Endothelial cell of umbilical vein (primary cell): Measurements from ENCODE around the gene COL5A3. TPM values are rescaled to one million over a fixed set of nuclear protein-coding genes. Genes with fewer than 3 reads are reported as not detected.

Source experiments
- BruUV-seq: library from RNA; stranded (reverse); fragments of 400-500 nt; replicated peaks from 2 replicates; lab custom pipeline; 2021; lab: Mats Ljungman, UMichigan
- CTCF ChIA-PET: fragments of 300-600, 350-600 bp; sonication (Branson Sonifier 250); formaldehyde crosslinking; loops from one replicate; lab custom pipeline; 2021; ENCODE audit warnings: antibody characterized with exemption, inconsistent platforms; lab: Charles Lee
- POLR2A ChIA-PET: fragments of 300-600, 350-600 bp; sonication (Branson Sonifier 250); formaldehyde crosslinking; loops from one replicate; lab custom pipeline; 2021; ENCODE audit warnings: antibody characterized with exemption, inconsistent platforms; lab: Charles Lee
- DNase-seq: peaks from one replicate; pipeline ENCODE4 v3.0.0-alpha.2; 2011; ENCODE audit warnings: low read depth, low spot score
- FAIRE-seq: peaks from 2 replicates; lab custom pipeline; 2011; peaks lifted over from hg19 to GRCh38; lab: Jason Lieb, UNC
- H2AFZ ChIP-seq: 2 replicates; pipeline ENCODE4 v1.6.0; 2012; ENCODE audit warnings: low read depth, low read length, control low read depth, inconsistent platforms
- H3K27ac ChIP-seq: 2 replicates; pipeline ENCODE4 v1.5.1; 2011; ENCODE audit warnings: low read depth, mild to moderate bottlenecking, control low read depth, low read length, moderate library complexity; ENCODE audit not compliant: insufficient read depth
- H3K27me3 ChIP-seq, 2 experiments: 2 replicates each; pipeline versions ENCODE4 v1.6.0 to v1.6.1; 2011; ENCODE audit warnings: low read length in 2 of 2, mixed read lengths in 1 of 2; ENCODE audit not compliant: control insufficient read depth in 2 of 2, insufficient read depth in 2 of 2
- H3K36me3 ChIP-seq, 2 experiments: 2 replicates in 1 of 2; 3 replicates in 1 of 2; pipeline ENCODE4 v1.5.1; 2011; ENCODE audit warnings: low read length in 2 of 2, mild to moderate bottlenecking in 1 of 2, moderate library complexity in 1 of 2; ENCODE audit not compliant: control insufficient read depth in 2 of 2, insufficient read depth in 2 of 2; ENCODE audit errors: extremely low read depth in 1 of 2
- H3K4me1 ChIP-seq: 3 replicates; pipeline ENCODE4 v1.5.1; 2011; ENCODE audit warnings: mild to moderate bottlenecking, low read length; ENCODE audit not compliant: control insufficient read depth, insufficient read depth; ENCODE audit errors: extremely low read depth
- H3K4me2 ChIP-seq: 2 replicates; pipeline ENCODE4 v1.6.1; 2011; ENCODE audit warnings: low read length, control low read depth, mixed read lengths; ENCODE audit not compliant: insufficient read depth
- H3K4me3 ChIP-seq, 3 experiments: fragments of 200-600 bp in 1 of 3; sonication (generic), shearing (Covaris generic) in 1 of 3; replicated peaks in 1 of 3; 2 replicates each; pipeline ENCODE4 v1.5.1; 2011 to 2016; ENCODE audit warnings: control low read depth in 3 of 3, low read length in 3 of 3, mild to moderate bottlenecking in 2 of 3, inconsistent platforms in 1 of 3, low read depth in 1 of 3, moderate library complexity in 1 of 3; ENCODE audit not compliant: insufficient read depth in 1 of 3
- H3K79me2 ChIP-seq: 2 replicates; pipeline ENCODE4 v1.6.0; 2012; ENCODE audit warnings: low read length, inconsistent platforms; ENCODE audit not compliant: control insufficient read depth, insufficient read depth
- H3K9ac ChIP-seq: replicated peaks from 2 replicates; pipeline ENCODE3; 2011; ENCODE audit warnings: low read length, control low read depth; ENCODE audit not compliant: insufficient read depth; ENCODE audit errors: extremely low read depth
- H3K9me1 ChIP-seq: replicated peaks from 3 replicates; pipeline ENCODE4 v1.6.0; 2011; ENCODE audit warnings: mild to moderate bottlenecking, low read length; ENCODE audit not compliant: control insufficient read depth, insufficient read depth; ENCODE audit errors: extremely low read depth
- H3K9me3 ChIP-seq: replicated peaks from 2 replicates; pipeline ENCODE4 v1.5.1; 2012; ENCODE audit warnings: low read length, inconsistent platforms; ENCODE audit not compliant: control insufficient read depth, insufficient read depth
- H4K20me1 ChIP-seq: replicated peaks from 2 replicates; pipeline ENCODE3; 2011; ENCODE audit warnings: mild to moderate bottlenecking, low read length; ENCODE audit not compliant: control insufficient read depth, insufficient read depth; ENCODE audit errors: extremely low read depth
- CTCF ChIP-seq, 2 donors: IDR thresholded peaks; 1 replicate in 1 of 2; 2 replicates in 1 of 2; pipeline ENCODE4 v1.5.1; 2011; ENCODE audit warnings: low read length in 2 of 2, mild to moderate bottlenecking in 2 of 2, moderate library complexity in 2 of 2, control low read depth in 1 of 2, inconsistent platforms in 1 of 2, low read depth in 1 of 2; ENCODE audit not compliant: insufficient read depth in 1 of 2; ENCODE audit errors: extremely low read depth in 1 of 2
- EZH2 ChIP-seq: IDR thresholded peaks from 2 replicates; pipeline ENCODE4 v1.6.1; 2012; ENCODE audit warnings: borderline replicate concordance, low read depth, mild to moderate bottlenecking, moderate library complexity, low read length, inconsistent platforms; ENCODE audit not compliant: severe bottlenecking
- FOS ChIP-seq: IDR thresholded peaks from 2 replicates; pipeline ENCODE4 v1.6.1; 2011; ENCODE audit warnings: mild to moderate bottlenecking, low read length, moderate library complexity, borderline replicate concordance; ENCODE audit not compliant: insufficient read depth
- GATA2 ChIP-seq: IDR thresholded peaks from 2 replicates; pipeline ENCODE4 v1.7.0; 2011; ENCODE audit warnings: low read depth, mild to moderate bottlenecking, moderate library complexity, mixed read lengths, low read length; ENCODE audit not compliant: insufficient read length, insufficient read depth
- JUN ChIP-seq: IDR thresholded peaks from 2 replicates; pipeline ENCODE4 v1.6.1; 2011; ENCODE audit warnings: borderline replicate concordance, low read depth; ENCODE audit not compliant: insufficient read length, insufficient read depth
- MAX ChIP-seq: IDR thresholded peaks from 2 replicates; pipeline ENCODE4 v1.6.1; 2011; ENCODE audit not compliant: insufficient read depth, insufficient read length
- MYC ChIP-seq: IDR thresholded peaks from one replicate; pipeline ENCODE4 v1.6.1; 2011; ENCODE audit warnings: mild to moderate bottlenecking, low read depth, low read length
- POLR2A ChIP-seq: IDR thresholded peaks from 2 replicates; pipeline ENCODE4 v1.6.1; 2012; ENCODE audit warnings: low read depth, mild to moderate bottlenecking, control low read depth, low read length
- POLR2AphosphoS5 ChIP-seq: IDR thresholded peaks from 2 replicates; pipeline ENCODE4 v1.6.1; 2012; ENCODE audit warnings: low read depth, mild to moderate bottlenecking, control low read depth, low read length, moderate library complexity; ENCODE audit not compliant: insufficient read depth
- dilution Hi-C: fragments of 300-500 bp; cut with MboI; formaldehyde crosslinking; loops from one replicate; pipeline ENCODE4 v1.15.0; 2019; ENCODE audit warnings: low sequenced_read_pairs; ENCODE audit not compliant: extremely low pct_ligation_motif_present
- intact Hi-C: fragments of 100-400 bp; cut with micrococcal nuclease; formaldehyde crosslinking; loops from one replicate; pipeline ENCODE4 v1.10.0; 2022
- polyA plus RNA-seq, 4 experiments: library from polyadenylated mRNA; depleted of rRNA in 3 of 4; stranded (reverse) in 3 of 4; unstranded in 1 of 4; fragments of >200 nt; gene quantifications; 2 replicates each; pipeline versions ENCODE4 v1.2.1 to v1.2.3, GENCODE V29; 2011 to 2012; ENCODE audit warnings: missing spikeins in 1 of 4
- total RNA-seq: library from RNA; stranded (reverse); gene quantifications from 2 replicates; pipeline ENCODE4 v1.2.3, GENCODE V29; 2021

The COL5A3 gene
- total and polyA plus RNA-seq, 2 donors (not counting 3 experiments of a cell fraction or from before 2014, with no cell fraction given): not detected

GRCh38 chr19:9939301-9939913 is 70.9 kb downstream of the COL5A3 start:
- Histone ChIP-seq H4K20me1 (no peaks in the 10 kb centered on the region), H3K9ac (no peak overlapping the region), H3K4me2 (no peak overlapping the region), H3K27me3 (peaks cover 17 to 18% of the 10 kb centered on the region in 2 experiments), H2AFZ (no peak overlapping the region), H3K79me2 (no peaks in the 10 kb centered on the region), H3K27ac (no peak overlapping the region), H3K4me1 (no peaks in the 10 kb centered on the region), H3K4me3 (no peak overlapping the region), H3K9me3 (no peaks in the 10 kb centered on the region), H3K36me3 (no peaks in the 10 kb centered on the region), H3K9me1 (no peaks in the 10 kb centered on the region)
- intact Hi-C loops (no loop called here), dilution Hi-C loops (no loop called here)
- no TSS peak for BruUV-seq
- CTCF ChIA-PET: interaction anchor here (1.1 to 2.6 kb wide), 4 partner anchors 12 to 88 kb away, joined by 3 to 12 read pairs (median 8); no protein-coding TSS in a partner anchor
- FAIRE-seq: no peak
- no peak for DNase-seq
- TF ChIP-seq GATA2 (no peak), POLR2AphosphoS5 (no peak), MYC (no peak), JUN (no peak), POLR2A (no peak), MAX (no peak), CTCF (IDR thresholded peaks at IDR 0.05; ENCODE audit: extremely low read depth in 1 of 2, insufficient read depth in 1 of 2, low read depth in 1 of 2, low read length in 2 of 2) (no peak), EZH2 (no peak), FOS (no peak)
- POLR2A ChIA-PET: no interaction called here
